GM21528 (cell line): ENCODE results near the gene MACF1.

Experiments used
- ATAC-seq: cut with Tn5 transposase; IDR thresholded peaks from one replicate; pipeline ENCODE4 v1.9.1; 2021; ENCODE audit warnings: mild to moderate bottlenecking, moderate library complexity; ENCODE audit not compliant: unreplicated experiment, low FRiP score

The MACF1 gene

DNA sequence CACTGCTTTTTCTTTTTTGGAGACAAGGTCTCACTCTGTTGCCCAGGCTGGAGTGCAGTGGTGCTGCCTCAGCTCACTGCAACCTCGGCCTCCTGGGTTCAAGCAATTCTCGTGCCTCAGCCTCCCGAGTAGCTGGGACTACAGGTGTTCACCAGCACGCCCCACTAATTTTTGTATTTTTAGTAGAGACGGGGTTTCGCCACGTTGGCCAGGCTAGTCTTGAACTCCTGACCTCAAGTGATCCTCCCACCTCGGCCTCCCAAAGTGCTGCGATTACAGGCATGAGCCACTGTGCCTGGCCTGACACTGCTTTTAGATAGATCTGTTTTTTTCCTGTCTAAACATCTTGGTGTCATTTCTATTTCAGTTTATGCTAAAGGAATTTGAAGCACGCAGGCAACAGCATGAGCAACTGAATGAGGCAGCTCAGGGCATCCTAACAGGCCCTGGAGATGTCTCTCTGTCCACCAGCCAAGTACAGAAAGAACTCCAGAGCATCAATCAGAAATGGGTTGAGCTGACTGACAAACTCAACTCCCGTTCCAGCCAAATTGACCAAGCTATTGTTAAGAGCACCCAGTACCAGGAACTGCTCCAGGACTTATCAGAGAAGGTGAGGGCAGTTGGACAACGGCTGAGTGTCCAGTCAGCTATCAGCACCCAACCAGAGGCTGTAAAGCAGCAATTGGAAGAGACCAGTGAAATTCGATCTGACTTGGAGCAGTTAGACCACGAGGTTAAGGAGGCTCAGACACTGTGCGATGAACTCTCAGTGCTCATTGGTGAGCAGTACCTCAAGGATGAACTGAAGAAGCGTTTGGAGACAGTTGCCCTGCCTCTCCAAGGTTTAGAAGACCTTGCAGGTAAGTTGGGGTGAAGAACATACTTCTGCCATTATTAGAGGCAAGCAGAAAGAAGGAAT is 180.8 kb downstream of the MACF1 start:
- ATAC-seq = no peak

- ATAC-seq = no peak
Measured at GRCh38 chr1:39386997-39387396, 182.5 kb downstream of the MACF1 start.

GRCh38 chr1:39387452-39387851 is 183.0 kb downstream of the MACF1 start:
- ATAC-seq = no peak

GRCh38 chr1:39391691-39392679 is 187.5 kb downstream of the MACF1 start:
- no peak for ATAC-seq

- ATAC-seq = no peak
Measured at GRCh38 chr1:39392851-39393573, 188.5 kb downstream of the MACF1 start.

GRCh38 chr1:39393645-39394044 is 189.2 kb downstream of the MACF1 start:
- no peak for ATAC-seq

DNA sequence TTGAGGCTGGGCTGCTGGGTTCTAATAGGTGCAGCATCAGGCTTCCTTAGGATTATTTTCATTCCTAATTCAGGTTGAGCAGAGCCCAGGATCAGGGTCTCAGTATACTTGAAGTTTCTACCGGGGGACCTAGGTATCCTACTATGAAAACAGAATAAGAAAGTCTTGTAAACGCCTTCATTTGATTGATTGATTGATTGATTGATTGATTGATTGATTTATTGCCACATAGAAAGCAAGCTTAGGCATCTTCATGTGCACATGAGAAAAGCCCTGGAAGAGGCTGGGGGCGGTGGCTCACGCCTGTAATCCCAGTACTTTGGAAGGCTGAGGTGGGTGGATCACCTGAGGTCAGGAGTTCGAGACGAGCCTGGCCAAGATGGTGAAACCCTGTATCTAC is 189.6 kb downstream of the MACF1 start:
- no peak for ATAC-seq

DNA sequence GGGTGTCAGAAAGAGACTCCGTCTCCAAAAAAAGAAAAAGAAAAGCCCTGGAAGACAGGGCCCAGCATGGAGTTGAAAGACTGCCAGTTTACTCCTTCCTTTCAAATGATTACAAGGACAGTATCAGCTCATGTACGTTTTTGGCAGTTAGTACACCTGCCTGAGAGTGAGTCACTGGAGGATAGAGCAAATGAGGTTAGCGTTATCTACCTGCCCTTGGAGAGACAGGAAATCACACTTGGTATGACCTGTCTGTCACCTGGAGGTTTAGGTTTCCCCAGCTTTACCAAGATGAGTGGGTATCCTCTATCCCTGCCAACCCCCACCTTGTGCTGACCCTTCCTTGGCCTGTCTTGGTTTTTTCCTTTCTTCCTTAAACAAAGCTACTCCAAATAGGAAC is 190.1 kb downstream of the MACF1 start:
- no peak for ATAC-seq

DNA sequence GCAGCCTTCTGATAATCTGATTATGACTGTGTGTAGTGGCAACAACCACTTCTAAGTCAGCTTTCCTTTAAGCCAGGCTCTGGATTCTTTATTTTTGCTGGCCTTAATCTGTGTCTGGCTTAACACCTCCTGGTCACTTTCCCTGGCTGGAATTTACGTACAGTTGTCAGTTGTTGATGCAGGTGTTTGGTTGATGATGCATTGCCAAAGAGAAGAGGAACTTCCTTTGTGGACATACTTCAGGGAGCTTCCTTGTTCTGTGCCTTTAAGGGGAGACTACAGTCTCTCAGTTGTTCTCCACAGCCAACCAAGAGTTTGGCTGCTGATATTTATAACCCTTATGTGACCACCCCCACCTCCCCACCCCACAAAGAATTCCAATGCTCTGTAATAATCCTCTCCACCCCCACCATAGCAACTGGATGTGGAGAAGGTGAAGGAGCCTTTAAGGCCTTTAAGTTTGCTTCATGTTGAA is 190.9 kb downstream of the MACF1 start:
- no peak for ATAC-seq

DNA sequence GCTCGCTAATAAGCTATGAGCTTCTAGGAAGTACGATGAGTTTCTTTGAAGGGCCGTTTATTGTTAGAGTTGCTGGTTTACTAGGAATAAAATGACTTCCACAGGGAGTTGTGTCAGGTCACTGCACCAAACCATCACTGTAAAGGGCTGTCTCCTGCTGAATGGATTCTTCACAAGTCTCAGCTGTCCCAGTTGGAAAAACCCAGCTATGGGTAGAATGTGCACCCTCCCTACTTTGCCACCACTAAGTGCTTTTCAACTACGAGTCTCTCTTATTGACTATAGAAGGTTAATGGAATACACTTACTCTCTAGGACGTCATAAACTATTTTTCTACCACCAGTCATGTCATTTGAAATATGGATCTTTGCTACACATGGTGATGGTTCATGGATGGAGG is 192.2 kb downstream of the MACF1 start:
- ATAC-seq = no peak

DNA sequence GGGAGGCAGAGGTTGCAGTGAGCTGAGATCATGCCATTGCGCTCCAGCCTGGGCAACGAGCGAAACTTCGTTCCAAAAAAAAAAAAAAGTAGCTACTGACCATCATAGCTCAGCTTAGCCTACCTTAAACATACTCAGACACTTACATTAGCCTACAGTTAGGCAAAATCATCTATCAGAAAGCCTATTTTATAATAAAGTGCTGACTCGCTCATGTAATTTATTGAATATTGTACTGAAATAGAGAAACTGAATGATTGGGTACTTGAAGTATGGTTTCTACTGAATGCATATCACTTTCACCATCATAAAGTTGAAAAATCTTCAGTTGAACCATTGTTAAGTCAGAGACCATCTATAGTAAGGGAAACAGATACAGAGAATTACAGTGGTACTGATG is 193.0 kb downstream of the MACF1 start:
- ATAC-seq = no peak

DNA sequence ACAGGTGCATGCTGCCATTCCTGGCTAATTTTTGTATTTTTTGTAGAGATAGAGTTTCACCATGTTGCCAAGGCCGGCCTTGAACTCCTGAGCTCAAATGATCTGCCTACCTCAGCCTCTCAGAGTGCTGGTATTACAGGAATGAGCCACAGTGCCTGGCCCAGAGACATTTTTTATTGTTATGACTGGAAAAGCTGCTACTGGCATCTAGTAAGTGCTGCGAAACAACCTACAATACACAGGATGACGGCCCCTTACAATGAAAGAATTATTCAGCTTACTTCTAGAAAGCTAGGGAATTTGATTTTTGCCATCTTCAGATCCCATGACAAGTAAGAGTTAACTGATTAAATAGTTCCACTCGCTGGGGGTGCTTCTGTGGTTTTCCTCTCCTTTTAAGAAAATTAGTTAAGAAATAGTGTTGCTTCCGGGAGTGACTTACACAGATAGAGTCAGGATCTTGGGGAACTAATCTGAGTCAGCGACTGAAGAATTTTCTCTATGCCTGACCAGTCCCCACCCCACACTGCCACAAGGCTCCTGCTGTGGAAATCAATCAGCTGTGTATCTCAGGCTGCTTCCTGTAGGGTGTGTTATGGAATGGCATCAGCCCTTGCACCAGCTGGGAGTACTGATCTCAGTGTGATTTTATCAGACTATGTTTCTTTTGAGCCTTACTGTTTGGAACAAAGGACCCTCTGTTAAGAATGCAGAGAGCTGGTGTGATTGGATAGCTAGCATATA is 194.0 kb downstream of the MACF1 start:
- ATAC-seq = no peak

GRCh38 chr1:39401106-39401505 is 196.6 kb downstream of the MACF1 start:
- no peak for ATAC-seq

DNA sequence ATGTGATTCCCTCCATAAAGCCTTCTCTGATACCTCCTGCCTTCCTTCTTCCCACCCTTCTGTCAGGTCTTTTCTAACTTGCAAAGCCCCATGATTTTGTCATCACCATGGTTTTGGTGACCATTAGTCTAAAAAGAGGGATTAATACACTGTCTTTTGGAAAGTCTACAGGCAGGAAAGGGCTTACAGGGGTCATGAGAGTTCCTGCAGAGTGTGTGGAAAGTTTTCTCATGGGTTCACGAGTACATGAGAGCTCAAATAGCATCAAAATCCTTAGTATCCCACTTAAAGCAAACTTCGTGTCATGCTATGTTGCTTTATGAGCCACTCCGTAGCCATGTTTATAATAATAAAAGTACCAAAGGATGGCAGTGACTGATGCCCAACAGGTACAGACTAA is 200.4 kb downstream of the MACF1 start:
- no peak for ATAC-seq

GRCh38 chr1:39405358-39405757 is 200.9 kb downstream of the MACF1 start:
- no peak for ATAC-seq

DNA sequence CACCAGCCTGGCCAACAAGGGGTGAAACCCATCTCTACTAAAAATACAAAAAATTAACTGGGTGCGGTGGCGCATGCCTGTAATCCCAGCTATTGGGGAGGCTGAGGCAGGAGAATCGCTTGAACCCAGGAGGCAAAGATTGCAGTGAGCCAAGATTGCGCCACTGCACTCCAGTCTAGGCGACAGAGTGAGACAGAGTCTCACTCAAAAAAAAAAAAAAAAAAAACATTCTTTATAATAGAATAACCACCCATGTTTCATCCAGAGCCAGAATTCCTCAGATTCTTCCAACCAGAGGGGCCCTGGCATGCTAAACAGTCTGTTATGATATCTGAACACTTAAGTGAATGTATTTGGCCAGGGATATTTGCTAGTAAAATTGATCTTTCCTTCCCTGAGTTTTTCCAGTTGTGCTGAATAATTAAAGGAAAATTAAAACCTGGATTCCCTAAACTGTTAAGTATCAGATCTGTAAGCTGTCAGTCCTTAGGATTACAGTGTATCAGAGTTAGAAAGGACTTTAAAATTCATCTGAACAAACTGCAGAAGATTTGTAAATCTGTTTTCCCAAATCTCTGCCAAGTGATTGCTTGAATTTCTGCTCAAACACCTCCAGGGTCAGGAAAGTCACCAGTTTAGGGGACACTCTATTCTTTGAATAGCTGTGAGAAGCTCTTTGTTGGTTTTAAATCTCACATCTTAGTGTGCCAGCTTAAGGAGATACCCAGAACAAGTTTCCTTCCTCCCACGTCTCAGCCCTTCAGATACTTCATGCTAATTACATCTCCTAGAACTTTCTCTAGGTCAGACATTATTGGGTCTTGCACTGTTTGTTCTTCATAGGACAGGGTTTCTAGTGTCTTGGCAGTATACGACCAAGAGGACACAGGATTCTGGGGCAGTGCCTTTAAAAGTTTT is 202.3 kb downstream of the MACF1 start:
- no peak for ATAC-seq

GRCh38 chr1:39407510-39407895 is 203.0 kb downstream of the MACF1 start:
- ATAC-seq = no peak

DNA sequence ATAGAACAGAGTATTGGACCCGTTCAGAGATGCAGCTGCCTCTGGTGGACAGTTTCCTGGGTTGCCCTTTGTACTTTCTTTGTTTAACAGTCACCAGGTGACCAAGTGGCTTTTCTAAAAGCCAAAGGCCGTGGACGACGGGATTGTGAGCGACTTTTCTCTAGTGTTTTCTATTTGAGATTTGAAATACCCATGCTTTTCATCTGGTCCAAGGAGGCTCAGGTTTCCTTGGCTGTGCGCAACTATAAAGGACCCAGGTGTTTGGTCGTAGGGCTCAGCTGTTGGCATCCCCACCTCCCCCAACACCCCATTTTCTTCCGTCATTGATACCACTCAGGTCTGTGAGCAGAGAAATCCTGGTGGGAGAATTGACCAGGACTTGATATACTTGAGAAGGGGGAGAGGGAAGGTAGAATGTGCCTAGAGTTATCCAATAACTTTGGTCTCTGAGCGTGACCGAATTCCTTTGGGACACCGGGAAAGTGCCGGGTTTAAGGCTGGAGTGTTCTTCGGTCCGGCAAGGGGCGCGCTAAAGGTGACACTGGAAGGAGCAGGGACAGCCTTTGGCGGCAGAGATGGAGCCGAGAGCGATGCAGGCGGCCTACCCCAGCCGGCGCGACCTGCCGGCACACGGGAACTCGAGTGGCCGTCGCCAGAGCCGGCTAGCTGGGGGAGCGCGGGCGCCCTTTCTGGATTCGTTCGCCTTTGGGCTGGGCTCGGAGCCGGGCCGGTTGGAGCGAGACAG is 203.6 kb downstream of the MACF1 start:
- ATAC-seq = no peak
